Peyer's patch (tissue), 4 donors: ENCODE results near the gene PPP2R2C. TPM values are rescaled to one million over a fixed set of nuclear protein-coding genes. Genes with fewer than 3 reads are reported as not detected.
A peak's percentile ranks its signal among the peaks of the same experiment; 100 is the strongest.

ENCODE experiments used
- DNase-seq, 3 donors: peaks; one replicate each; pipeline ENCODE4 v3.0.0-alpha.2; 2017 to 2019
- H3K27ac ChIP-seq, 4 donors: fragments of 200-600 bp; sonication (generic); one replicate each; pipeline ENCODE4 v1.5.1; 2016 to 2019
- H3K27me3 ChIP-seq, 2 donors: fragments of 200-600 bp; sonication (generic); one replicate each; pipeline ENCODE4 v1.5.1; 2019
- H3K36me3 ChIP-seq, 3 donors: fragments of 200-600 bp; sonication (generic); one replicate each; pipeline ENCODE4 v1.5.1; 2016 to 2019
- H3K4me1 ChIP-seq, 4 donors: fragments of 200-600 bp; sonication (generic); one replicate each; pipeline ENCODE4 v1.5.1; 2016 to 2019
- H3K4me3 ChIP-seq, 4 donors: fragments of 200-600 bp; sonication (generic); 1 replicate in 3 of 4; 2 replicates in 1 of 4; pipeline ENCODE4 v1.5.1; 2016 to 2019; ENCODE audit warnings: mild to moderate bottlenecking in 1 of 4
- H3K9me3 ChIP-seq, 4 donors: fragments of 200-600 bp; sonication (generic); one replicate each; pipeline ENCODE4 v1.5.1; 2016 to 2019; ENCODE audit warnings: mild to moderate bottlenecking in 1 of 4
- POLR2A ChIP-seq, 2 donors: fragments of 450-650 bp; IDR thresholded peaks; one replicate each; pipeline ENCODE4 v1.5.1; 2017; ENCODE audit warnings: antibody characterized with exemption in 2 of 2, mild to moderate bottlenecking in 2 of 2, moderate library complexity in 2 of 2
- total RNA-seq, 4 donors: library from RNA; depleted of rRNA; stranded (reverse); fragments of >200 nt; gene quantifications; one replicate each; pipeline ENCODE4 v1.1.0, GENCODE V29; 2016
- TF ChIP-seq, protein P1 (sequence below), 6 experiments: fragments of 450-650 bp in 4 of 6; fragments of 200-600 bp in 2 of 6; sonication (generic) in 1 of 6; IDR thresholded peaks; one replicate each; pipeline ENCODE4 v1.5.1; 2017 to 2019; ENCODE audit warnings: antibody characterized with exemption in 6 of 6, mild to moderate bottlenecking in 3 of 6, moderate library complexity in 1 of 6

The PPP2R2C gene
- total RNA-seq, 4 donors from 2014 or later = 0.27 to 4.1 TPM; not detected in 2

DNA sequence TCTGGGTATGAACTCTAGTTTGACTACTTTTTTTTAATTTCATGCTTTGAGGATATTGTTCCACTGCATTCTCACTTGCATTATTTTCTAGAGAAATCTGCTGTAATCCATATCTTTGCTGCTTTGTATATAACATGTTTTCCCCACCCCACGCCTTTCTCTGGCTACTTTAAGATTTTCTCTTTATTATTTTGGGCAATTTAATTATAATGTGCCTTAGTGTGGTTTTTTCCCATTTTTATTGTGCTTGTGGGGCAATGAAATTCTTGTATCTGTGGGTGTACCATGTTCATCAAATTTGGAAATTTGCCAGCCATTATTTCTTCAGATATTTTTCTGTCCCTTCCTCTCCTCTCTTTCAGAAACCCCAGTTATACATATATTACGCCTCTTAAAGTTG, 15.1 kb upstream of the PPP2R2C start:
- H3K36me3 ChIP-seq = no peaks in the 10 kb centered on the region
- peaks cover 0 to 12% (median 0%) of the 10 kb centered on the region in 4 donors for H3K9me3 ChIP-seq
- H3K4me3 ChIP-seq = no peak overlapping the region
- H3K27ac ChIP-seq = no peak overlapping the region
- no peaks in the 10 kb centered on the region for H3K27me3 ChIP-seq
- TF ChIP-seq, protein P1, sequence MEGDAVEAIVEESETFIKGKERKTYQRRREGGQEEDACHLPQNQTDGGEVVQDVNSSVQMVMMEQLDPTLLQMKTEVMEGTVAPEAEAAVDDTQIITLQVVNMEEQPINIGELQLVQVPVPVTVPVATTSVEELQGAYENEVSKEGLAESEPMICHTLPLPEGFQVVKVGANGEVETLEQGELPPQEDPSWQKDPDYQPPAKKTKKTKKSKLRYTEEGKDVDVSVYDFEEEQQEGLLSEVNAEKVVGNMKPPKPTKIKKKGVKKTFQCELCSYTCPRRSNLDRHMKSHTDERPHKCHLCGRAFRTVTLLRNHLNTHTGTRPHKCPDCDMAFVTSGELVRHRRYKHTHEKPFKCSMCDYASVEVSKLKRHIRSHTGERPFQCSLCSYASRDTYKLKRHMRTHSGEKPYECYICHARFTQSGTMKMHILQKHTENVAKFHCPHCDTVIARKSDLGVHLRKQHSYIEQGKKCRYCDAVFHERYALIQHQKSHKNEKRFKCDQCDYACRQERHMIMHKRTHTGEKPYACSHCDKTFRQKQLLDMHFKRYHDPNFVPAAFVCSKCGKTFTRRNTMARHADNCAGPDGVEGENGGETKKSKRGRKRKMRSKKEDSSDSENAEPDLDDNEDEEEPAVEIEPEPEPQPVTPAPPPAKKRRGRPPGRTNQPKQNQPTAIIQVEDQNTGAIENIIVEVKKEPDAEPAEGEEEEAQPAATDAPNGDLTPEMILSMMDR (IDR thresholded peaks at IDR 0.05) = no peak
- no peak for TF ChIP-seq POLR2A (IDR thresholded peaks at IDR 0.05)
- H3K4me1 ChIP-seq = no peaks in the 10 kb centered on the region
- no peak for DNase-seq

DNA sequence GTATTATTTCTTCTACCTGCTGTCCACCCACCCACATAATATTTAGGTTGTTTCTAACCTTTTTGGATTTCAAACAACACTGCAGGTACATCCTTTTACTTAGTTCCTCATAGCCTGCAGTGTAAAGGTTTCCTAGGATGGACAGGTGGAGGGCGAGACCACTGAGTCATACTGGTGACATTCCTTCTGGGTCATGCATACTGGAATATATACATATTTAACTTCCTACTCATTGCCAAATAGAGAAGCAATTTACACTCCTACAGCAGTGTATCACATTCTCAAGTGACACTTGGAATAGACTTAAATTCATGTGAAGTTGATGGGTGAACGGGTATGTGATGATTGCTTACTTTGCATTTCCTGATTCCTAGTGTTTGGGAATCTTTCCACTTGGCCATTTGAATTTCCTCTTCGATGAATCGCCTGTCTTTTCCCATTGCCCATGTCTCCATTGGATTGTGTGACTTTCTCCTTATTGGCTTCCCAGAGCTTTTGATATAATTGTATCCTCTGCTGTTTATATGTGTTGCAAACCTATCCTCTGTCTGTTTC, 8.2 kb upstream of the PPP2R2C start:
- DNase-seq = no peak
- Histone ChIP-seq H3K4me1 (no peaks in the 10 kb centered on the region), H3K27me3 (no peaks in the 10 kb centered on the region), H3K27ac (no peak overlapping the region), H3K9me3 (no peaks in the 10 kb centered on the region), H3K36me3 (no peaks in the 10 kb centered on the region), H3K4me3 (no peak overlapping the region)
- no peak for TF ChIP-seq POLR2A (IDR thresholded peaks at IDR 0.05)
- TF ChIP-seq, protein P1 (IDR thresholded peaks at IDR 0.05) = no peak

- no peaks in the 10 kb centered on the region for H3K27me3 ChIP-seq
- no peaks in the 10 kb centered on the region for H3K36me3 ChIP-seq
- TF ChIP-seq, protein P1 (IDR thresholded peaks at IDR 0.05) = no peak
- no peak for TF ChIP-seq POLR2A (IDR thresholded peaks at IDR 0.05)
- H3K4me1 ChIP-seq = no peaks in the 10 kb centered on the region
- no peak overlapping the region for H3K27ac ChIP-seq
- H3K9me3 ChIP-seq = no peaks in the 10 kb centered on the region
- no peak overlapping the region for H3K4me3 ChIP-seq
- no peak for DNase-seq
Measured at GRCh38 chr4:6478546-6479220, 6.3 kb upstream of the PPP2R2C start.

DNA sequence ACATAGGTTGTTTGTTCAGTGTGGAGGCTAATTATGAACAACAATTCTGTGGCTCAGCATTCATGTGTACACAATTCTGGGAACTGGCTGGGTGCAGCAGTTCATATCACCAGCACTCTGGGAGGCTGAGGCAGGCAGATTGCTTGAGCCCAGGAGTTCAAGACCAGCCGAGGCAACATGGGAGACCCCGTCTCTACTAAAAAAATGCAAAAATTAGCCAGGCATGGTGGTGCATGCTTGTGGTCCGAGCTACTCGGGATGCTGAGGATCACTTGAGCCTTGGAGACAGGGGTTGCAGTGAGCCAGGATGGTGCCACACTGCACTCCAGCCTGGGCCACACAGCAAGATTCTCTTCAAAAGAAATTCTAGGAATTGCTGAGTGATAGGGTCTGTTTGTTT, 4.5 kb upstream of the PPP2R2C start:
- no peaks in the 10 kb centered on the region for H3K9me3 ChIP-seq
- no peak overlapping the region for H3K4me3 ChIP-seq
- no peak overlapping the region for H3K27ac ChIP-seq
- H3K27me3 ChIP-seq = no peaks in the 10 kb centered on the region
- peak in 1 of 3 donors; percentile 19 for DNase-seq
- TF ChIP-seq, protein P1 (IDR thresholded peaks at IDR 0.05) = no peak
- no peak for TF ChIP-seq POLR2A (IDR thresholded peaks at IDR 0.05)
- no peaks in the 10 kb centered on the region for H3K4me1 ChIP-seq
- no peaks in the 10 kb centered on the region for H3K36me3 ChIP-seq

DNA sequence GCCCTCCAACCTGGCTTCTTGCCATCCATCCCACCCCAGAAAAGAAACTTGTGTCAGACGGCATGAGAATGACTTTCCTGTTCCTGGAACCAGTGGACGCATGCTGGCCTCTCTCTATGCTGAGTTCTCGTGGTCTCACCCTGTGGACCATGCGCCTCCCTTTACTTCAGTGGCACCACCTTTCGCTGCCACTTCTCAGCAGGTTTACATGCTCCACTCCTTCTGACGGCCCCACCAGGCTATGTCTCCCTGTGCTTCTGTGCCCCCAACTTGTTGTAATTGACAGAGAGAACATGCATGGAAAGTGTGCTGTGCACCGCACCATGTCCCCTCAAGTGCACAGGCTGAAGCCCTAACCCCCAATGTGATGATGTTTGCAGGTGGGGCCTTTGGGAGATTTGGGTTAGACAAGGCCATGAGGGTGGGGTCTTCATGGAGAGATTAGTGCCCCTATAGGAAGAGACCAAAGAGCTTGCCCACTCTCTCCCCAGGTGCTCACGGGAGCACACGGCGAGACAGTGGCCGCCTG, 3.1 kb upstream of the PPP2R2C start:
- TF ChIP-seq, protein P1 (IDR thresholded peaks at IDR 0.05) = no peak
- TF ChIP-seq POLR2A (IDR thresholded peaks at IDR 0.05) = no peak
- H3K4me3 ChIP-seq = no peak overlapping the region
- H3K27ac ChIP-seq = no peak overlapping the region
- H3K36me3 ChIP-seq = no peaks in the 10 kb centered on the region
- peaks cover 0 to 10% of the 10 kb centered on the region in 2 donors for H3K27me3 ChIP-seq
- peaks cover 0 to 5% (median 0%) of the 10 kb centered on the region in 4 donors for H3K9me3 ChIP-seq
- DNase-seq = no peak
- H3K4me1 ChIP-seq = peaks cover 0 to 10% (median 0%) of the 10 kb centered on the region in 4 donors
